Measurements from ENCODE around the gene TRIM44. TPM values are rescaled to one million over a fixed set of nuclear protein-coding genes. Genes with fewer than 3 reads are reported as not detected.
"Not testable (repeated sequence)": the region's sequence is repeated elsewhere in the genome, so short reads cannot be mapped to it uniquely, and the experiment has no call there.

Gene TRIM44
- total RNA-seq, 8 experiments from 2014 or later: 15.7 to 33.5 (median 23.7) TPM

GRCh38 chr11:35641171-35641897 lies 21.2 kb upstream of the TRIM44 start:
- peak in 3 of 8 experiments; percentile 31 to 70 (median 59) for ATAC-seq (replicated peaks in 6 of 8)
- H3K27ac ChIP-seq: peak overlapping the region in 1 of 2 donors; percentile 44
- in situ Hi-C loops (cut with MboI; ENCODE audit: low pct_unique_long_range_greater_than_20kb in 2 of 9, low sequenced_read_pairs in 9 of 9, unreplicated experiment in 9 of 9): no loop called here
- WGBS, 10 experiments: 0 to 80% (median 60%) methylated on average over 1 to 6 of the region's 6 CpGs; no CpG with 5 or more reads in 1 of the 10 experiments
- H3K4me1 ChIP-seq (replicated peaks in 1 of 2): peaks cover 14 to 22% of the 10 kb centered on the region in 2 donors
- H3K4me3 ChIP-seq: no peak overlapping the region

GRCh38 chr11:35641964-35642363 lies 20.6 kb upstream of the TRIM44 start:
- peak in 3 of 8 experiments; percentile 16 to 64 (median 64) for ATAC-seq (replicated peaks in 6 of 8)
- peaks cover 14 to 22% of the 10 kb centered on the region in 2 donors for H3K4me1 ChIP-seq (replicated peaks in 1 of 2)
- no peak overlapping the region for H3K4me3 ChIP-seq
- in situ Hi-C loops (cut with MboI; ENCODE audit: low pct_unique_long_range_greater_than_20kb in 2 of 9, low sequenced_read_pairs in 9 of 9, unreplicated experiment in 9 of 9): no loop called here
- H3K27ac ChIP-seq: no peak overlapping the region
- WGBS, 10 experiments: 25 to 93% (median 65%) methylated on average over 1 to 3 of the region's 3 CpGs; no CpG with 5 or more reads in 4 of the 10 experiments

- Histone ChIP-seq H3K4me1 (replicated peaks in 1 of 2) (no peaks in the 10 kb centered on the region), H3K4me3 (no peak overlapping the region), H3K27ac (no peak overlapping the region)
- in situ Hi-C loops (cut with MboI; ENCODE audit: low pct_unique_long_range_greater_than_20kb in 2 of 9, low sequenced_read_pairs in 9 of 9, unreplicated experiment in 9 of 9): no loop called here
- 38 to 93% (median 78%) methylated on average over 2 to 6 of the region's 8 CpGs for WGBS, 10 experiments
- no peak for ATAC-seq (replicated peaks in 6 of 8)
Observed at GRCh38 chr11:35647421-35648093, 15.0 kb upstream of the TRIM44 start.

GRCh38 chr11:35650006-35650405 lies 12.6 kb upstream of the TRIM44 start:
- in situ Hi-C loops (cut with MboI; ENCODE audit: low pct_unique_long_range_greater_than_20kb in 2 of 9, low sequenced_read_pairs in 9 of 9, unreplicated experiment in 9 of 9): no loop called here
- no peak overlapping the region for H3K4me3 ChIP-seq
- peak in 5 of 8 experiments; percentile 27 to 95 (median 78) for ATAC-seq (replicated peaks in 6 of 8)
- WGBS, 10 experiments: 0 to 80% (median 35%) methylated on average over 1 of the region's 1 CpG; no CpG with 5 or more reads in 2 of the 10 experiments
- H3K4me1 ChIP-seq (replicated peaks in 1 of 2): peaks cover 3 to 7% of the 10 kb centered on the region in 2 donors
- no peak overlapping the region for H3K27ac ChIP-seq

GRCh38 chr11:35650467-35650866 lies 12.1 kb upstream of the TRIM44 start:
- 62 to 100% (median 82%) methylated on average over 1 to 4 of the region's 4 CpGs; no CpG with 5 or more reads in 2 of the 10 experiments for WGBS, 10 experiments
- H3K27ac ChIP-seq: no peak overlapping the region
- peak in 2 of 8 experiments; percentile 17 to 37 for ATAC-seq (replicated peaks in 6 of 8)
- in situ Hi-C loops (cut with MboI; ENCODE audit: low pct_unique_long_range_greater_than_20kb in 2 of 9, low sequenced_read_pairs in 9 of 9, unreplicated experiment in 9 of 9): no loop called here
- no peak overlapping the region for H3K4me3 ChIP-seq
- peaks cover 3 to 12% of the 10 kb centered on the region in 2 donors for H3K4me1 ChIP-seq (replicated peaks in 1 of 2)

GRCh38 chr11:35651263-35651662 lies 11.3 kb upstream of the TRIM44 start:
- in situ Hi-C loops (cut with MboI; ENCODE audit: low pct_unique_long_range_greater_than_20kb in 2 of 9, low sequenced_read_pairs in 9 of 9, unreplicated experiment in 9 of 9): no loop called here
- Histone ChIP-seq H3K4me3 (no peak overlapping the region), H3K27ac (no peak overlapping the region), H3K4me1 (replicated peaks in 1 of 2) (peaks cover 3 to 14% of the 10 kb centered on the region in 2 donors)
- ATAC-seq (replicated peaks in 6 of 8): no peak
- WGBS, 10 experiments: 50 to 100% (median 84%) methylated on average over 1 to 3 of the region's 3 CpGs; no CpG with 5 or more reads in 2 of the 10 experiments

- ATAC-seq (replicated peaks in 6 of 8); H3K27ac ChIP-seq; H3K4me3 ChIP-seq; in situ Hi-C loops (cut with MboI; ENCODE audit: low pct_unique_long_range_greater_than_20kb in 2 of 9, low sequenced_read_pairs in 9 of 9, unreplicated experiment in 9 of 9): not testable (repeated sequence)
- WGBS, 10 experiments: 40 to 100% (median 92%) methylated on average over 1 to 3 of the region's 5 CpGs
- peaks cover 3 to 14% of the 10 kb centered on the region in 2 donors for H3K4me1 ChIP-seq (replicated peaks in 1 of 2)
Observed at GRCh38 chr11:35652786-35653185, 9.8 kb upstream of the TRIM44 start.

- Histone ChIP-seq H3K27ac (no peak overlapping the region), H3K4me1 (replicated peaks in 1 of 2) (peaks cover 3 to 14% of the 10 kb centered on the region in 2 donors), H3K4me3 (no peak overlapping the region)
- WGBS, 10 experiments: 4 to 80% (median 30%) methylated on average over 1 to 6 of the region's 6 CpGs
- in situ Hi-C loops (cut with MboI; ENCODE audit: low pct_unique_long_range_greater_than_20kb in 2 of 9, low sequenced_read_pairs in 9 of 9, unreplicated experiment in 9 of 9): no loop called here
- peak in 1 of 8 experiments; percentile 32 for ATAC-seq (replicated peaks in 6 of 8)
Observed at GRCh38 chr11:35654711-35655110, 7.9 kb upstream of the TRIM44 start.

- Histone ChIP-seq H3K4me1 (replicated peaks in 1 of 2) (peaks cover 3 to 14% of the 10 kb centered on the region in 2 donors), H3K27ac (no peak overlapping the region), H3K4me3 (no peak overlapping the region)
- WGBS, 10 experiments: 0 to 33% (median 29%) methylated on average over 1 of the region's 1 CpG; no CpG with 5 or more reads in 2 of the 10 experiments
- in situ Hi-C loops (cut with MboI; ENCODE audit: low pct_unique_long_range_greater_than_20kb in 2 of 9, low sequenced_read_pairs in 9 of 9, unreplicated experiment in 9 of 9): no loop called here
- ATAC-seq (replicated peaks in 6 of 8): peak in 5 of 8 experiments; percentile 38 to 69 (median 50)
Observed at GRCh38 chr11:35655254-35655653, 7.3 kb upstream of the TRIM44 start.

- ATAC-seq (replicated peaks in 6 of 8): no peak
- in situ Hi-C loops (cut with MboI; ENCODE audit: low pct_unique_long_range_greater_than_20kb in 2 of 9, low sequenced_read_pairs in 9 of 9, unreplicated experiment in 9 of 9): no loop called here
- Histone ChIP-seq H3K27ac (no peak overlapping the region), H3K4me1 (replicated peaks in 1 of 2) (peaks cover 3 to 14% of the 10 kb centered on the region in 2 donors), H3K4me3 (no peak overlapping the region)
- 20 to 93% (median 79%) methylated on average over 1 to 4 of the region's 4 CpGs; no CpG with 5 or more reads in 3 of the 10 experiments for WGBS, 10 experiments
Observed at GRCh38 chr11:35655856-35656255, 6.7 kb upstream of the TRIM44 start.

GRCh38 chr11:35658020-35658948 lies 4.3 kb upstream of the TRIM44 start:
- no peak for ATAC-seq (replicated peaks in 6 of 8)
- H3K27ac ChIP-seq: no peak overlapping the region
- in situ Hi-C loops (cut with MboI; ENCODE audit: low pct_unique_long_range_greater_than_20kb in 2 of 9, low sequenced_read_pairs in 9 of 9, unreplicated experiment in 9 of 9): no loop called here
- H3K4me3 ChIP-seq: no peak overlapping the region
- WGBS, 10 experiments: 29 to 94% (median 53%) methylated on average over 1 to 3 of the region's 3 CpGs
- peaks cover 13 to 27% of the 10 kb centered on the region in 2 donors for H3K4me1 ChIP-seq (replicated peaks in 1 of 2)

GRCh38 chr11:35661534-35661933 lies 1.0 kb upstream of the TRIM44 start:
- Histone ChIP-seq H3K4me1 (replicated peaks in 1 of 2) (peaks cover 19 to 33% of the 10 kb centered on the region in 2 donors), H3K4me3 (peak overlapping the region; percentile 61 to 92 (median 64)), H3K27ac (peak overlapping the region; percentile 98 to 99)
- no peak for ATAC-seq (replicated peaks in 6 of 8)
- in situ Hi-C loops (cut with MboI; ENCODE audit: low pct_unique_long_range_greater_than_20kb in 2 of 9, low sequenced_read_pairs in 9 of 9, unreplicated experiment in 9 of 9): no loop called here
- WGBS, 10 experiments: 4 to 74% (median 60%) methylated on average over 1 to 5 of the region's 5 CpGs; no CpG with 5 or more reads in 1 of the 10 experiments
